Stimulated activated CD8-positive, alpha-beta memory T cell treated with anti-CD3 and anti-CD28 coated beads, Interleukin-7, amount 100 ng/mL, for 48 hours (primary cell): ENCODE results near the gene TRIM26.
"Not testable (repeated sequence)": the region's sequence is repeated elsewhere in the genome, so short reads cannot be mapped to it uniquely, and the experiment has no call there.

ENCODE experiments used
- DNase-seq, 2 donors: peaks; one replicate each; pipeline ENCODE4 v3.0.0-alpha.2; 2020; ENCODE audit warnings: low read depth in 1 of 2; ENCODE audit errors: extremely low read depth in 1 of 2

The TRIM26 gene

GRCh38 chr6:30171677-30172471 lies 41.3 kb downstream of the TRIM26 start:
- no peak for DNase-seq

GRCh38 chr6:30169658-30170614 lies 43.3 kb downstream of the TRIM26 start:
- DNase-seq = no peak

GRCh38 chr6:30168741-30169140 lies 44.5 kb downstream of the TRIM26 start:
- DNase-seq = no peak

- DNase-seq = peak in 1 of 2 donors; percentile 11
Measured at GRCh38 chr6:30167101-30167500, 46.1 kb downstream of the TRIM26 start.

GRCh38 chr6:30165238-30165637 lies 48.0 kb downstream of the TRIM26 start:
- DNase-seq = not testable (repeated sequence)

GRCh38 chr6:30164714-30165113 lies 48.5 kb downstream of the TRIM26 start:
- no peak for DNase-seq

GRCh38 chr6:30163918-30164654 lies 49.1 kb downstream of the TRIM26 start:
- no peak for DNase-seq

GRCh38 chr6:30163090-30163917 lies 49.9 kb downstream of the TRIM26 start, which contains the start of gene TRIM15:
Gene TRIM15, plus strand, starts transcription at chr6:30163546. Its CDS starts 139 bp downstream, at chr6:30163685.
- DNase-seq = peak in 1 of 2 donors; percentile 57

GRCh38 chr6:30162265-30163089 lies 50.7 kb downstream of the TRIM26 start:
- DNase-seq = no peak

GRCh38 chr6:30160785-30161531 lies 52.2 kb downstream of the TRIM26 start, which contains the start of gene TRIM10:
Gene TRIM10, minus strand, starts transcription at chr6:30161211. Its CDS starts 353 bp downstream, at chr6:30160858.
- DNase-seq = no peak

- DNase-seq = no peak
Measured at GRCh38 chr6:30160008-30160784, 53.0 kb downstream of the TRIM26 start.

GRCh38 chr6:30158475-30159040 lies 54.6 kb downstream of the TRIM26 start:
- DNase-seq = no peak

- DNase-seq = no peak
Measured at GRCh38 chr6:30157999-30158398, 55.2 kb downstream of the TRIM26 start.

GRCh38 chr6:30157581-30157980 lies 55.6 kb downstream of the TRIM26 start:
- no peak for DNase-seq

GRCh38 chr6:30156774-30157173 lies 56.4 kb downstream of the TRIM26 start:
- no peak for DNase-seq

GRCh38 chr6:30156262-30156599 lies 57.0 kb downstream of the TRIM26 start:
- no peak for DNase-seq

GRCh38 chr6:30155520-30156261 lies 57.5 kb downstream of the TRIM26 start:
- DNase-seq = no peak
